Esophagus muscularis mucosa (tissue), 4 donors: ENCODE results near the gene ATCAY.

ENCODE experiments used
- EP300 ChIP-seq: sonication (generic); formaldehyde crosslinking; IDR thresholded peaks from one replicate; pipeline ENCODE4 v1.6.1; 2017; ENCODE audit warnings: antibody characterized with exemption
- POLR2A ChIP-seq: fragments of 450-650 bp; IDR thresholded peaks from one replicate; pipeline ENCODE4 v1.6.1; 2017; ENCODE audit warnings: antibody characterized with exemption, moderate library complexity, mild to moderate bottlenecking, low read depth
- POLR2AphosphoS5 ChIP-seq, 2 donors: sonication (generic); formaldehyde crosslinking; IDR thresholded peaks; one replicate each; pipeline ENCODE4 v1.6.1; 2017; ENCODE audit warnings: antibody characterized with exemption in 2 of 2
- TF ChIP-seq, protein P1 (sequence below), 3 experiments: fragments of 200-600 bp in 2 of 3; fragments of 450-650 bp in 1 of 3; sonication (generic) in 2 of 3; IDR thresholded peaks; one replicate each; pipeline ENCODE4 v1.5.1; 2017 to 2019; ENCODE audit warnings: antibody characterized with exemption in 3 of 3, mild to moderate bottlenecking in 2 of 3, moderate library complexity in 1 of 3

DNA sequence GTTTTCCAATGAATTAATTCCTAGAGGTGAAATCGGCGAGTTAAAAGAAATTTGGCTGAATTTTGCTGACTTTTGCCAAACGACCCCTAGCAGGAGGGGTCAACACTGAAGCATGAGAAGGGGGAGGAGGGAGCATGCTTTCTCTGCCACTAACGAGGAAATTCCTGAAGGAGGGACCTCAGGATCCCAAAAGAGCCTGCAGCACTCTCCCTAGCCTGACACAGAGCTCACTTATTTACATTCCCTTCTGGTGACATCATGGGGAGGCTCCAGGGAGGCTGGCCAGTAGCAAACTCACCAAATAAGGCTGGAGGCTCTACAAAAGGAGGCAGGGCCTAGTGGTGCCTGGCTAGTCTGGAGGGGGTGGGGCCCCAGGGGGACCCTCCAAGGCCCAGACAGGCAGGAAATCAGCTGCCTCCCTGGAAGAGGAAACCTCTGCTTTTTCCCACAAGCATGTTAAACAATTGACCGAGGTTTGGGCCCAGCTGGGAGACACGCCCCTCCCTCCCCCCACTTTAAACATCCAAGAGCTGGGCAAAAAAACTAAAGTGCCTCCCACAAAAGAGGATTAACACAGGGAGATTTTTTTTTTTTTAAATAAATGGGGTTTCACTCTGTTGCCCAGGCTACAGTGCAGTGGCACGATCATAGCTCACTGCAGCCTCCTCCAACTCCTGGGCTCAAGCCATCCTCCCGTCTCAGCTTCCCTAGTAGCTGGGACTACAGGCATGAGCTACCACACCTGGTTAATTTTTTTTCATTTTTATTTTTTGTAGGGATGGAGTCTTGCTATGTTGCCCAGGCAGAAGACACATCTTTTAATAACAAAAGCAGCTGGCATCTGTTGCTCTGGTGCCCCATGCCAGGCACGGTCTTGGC lies 88.3 kb downstream of the ATCAY start:
- TF ChIP-seq, protein P1, sequence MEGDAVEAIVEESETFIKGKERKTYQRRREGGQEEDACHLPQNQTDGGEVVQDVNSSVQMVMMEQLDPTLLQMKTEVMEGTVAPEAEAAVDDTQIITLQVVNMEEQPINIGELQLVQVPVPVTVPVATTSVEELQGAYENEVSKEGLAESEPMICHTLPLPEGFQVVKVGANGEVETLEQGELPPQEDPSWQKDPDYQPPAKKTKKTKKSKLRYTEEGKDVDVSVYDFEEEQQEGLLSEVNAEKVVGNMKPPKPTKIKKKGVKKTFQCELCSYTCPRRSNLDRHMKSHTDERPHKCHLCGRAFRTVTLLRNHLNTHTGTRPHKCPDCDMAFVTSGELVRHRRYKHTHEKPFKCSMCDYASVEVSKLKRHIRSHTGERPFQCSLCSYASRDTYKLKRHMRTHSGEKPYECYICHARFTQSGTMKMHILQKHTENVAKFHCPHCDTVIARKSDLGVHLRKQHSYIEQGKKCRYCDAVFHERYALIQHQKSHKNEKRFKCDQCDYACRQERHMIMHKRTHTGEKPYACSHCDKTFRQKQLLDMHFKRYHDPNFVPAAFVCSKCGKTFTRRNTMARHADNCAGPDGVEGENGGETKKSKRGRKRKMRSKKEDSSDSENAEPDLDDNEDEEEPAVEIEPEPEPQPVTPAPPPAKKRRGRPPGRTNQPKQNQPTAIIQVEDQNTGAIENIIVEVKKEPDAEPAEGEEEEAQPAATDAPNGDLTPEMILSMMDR (IDR thresholded peaks at IDR 0.05): no peak
- no peak for TF ChIP-seq POLR2A
- peak; percentile 90 to 96 for TF ChIP-seq POLR2AphosphoS5 (IDR thresholded peaks at IDR 0.05)
- TF ChIP-seq EP300: peak; percentile 60
